Keratinocyte (primary cell): ENCODE results near the gene LRTM1. TPM values are rescaled to one million over a fixed set of nuclear protein-coding genes. Genes with fewer than 3 reads are reported as not detected.

ENCODE experiments used
- DNase-seq: peaks from one replicate; pipeline ENCODE4 v3.0.0-alpha.2; 2011; ENCODE audit warnings: low read depth, missing footprints, low spot score
- FAIRE-seq: peaks from 2 replicates; lab custom pipeline; 2011; peaks lifted over from hg19 to GRCh38; lab: Jason Lieb, UNC
- H2AFZ ChIP-seq: 2 replicates; pipeline ENCODE4 v1.6.0; 2012; ENCODE audit warnings: low read length, control low read depth, inconsistent platforms; ENCODE audit not compliant: control insufficient read depth
- H3K27ac ChIP-seq: 2 replicates; pipeline ENCODE4 v1.5.1; 2011; ENCODE audit warnings: low read length; ENCODE audit not compliant: control insufficient read depth, insufficient read depth
- H3K27me3 ChIP-seq: 3 replicates; pipeline ENCODE4 v1.6.0; 2011; ENCODE audit warnings: low read length; ENCODE audit not compliant: control insufficient read depth, insufficient read depth; ENCODE audit errors: extremely low read depth
- H3K36me3 ChIP-seq, 2 experiments: 2 replicates in 1 of 2; 3 replicates in 1 of 2; pipeline ENCODE4 v1.5.1; 2011; ENCODE audit warnings: low read length in 2 of 2, mild to moderate bottlenecking in 1 of 2; ENCODE audit not compliant: control insufficient read depth in 2 of 2, insufficient read depth in 2 of 2; ENCODE audit errors: extremely low read depth in 1 of 2
- H3K4me1 ChIP-seq: 3 replicates; pipeline ENCODE4 v1.5.1; 2011; ENCODE audit warnings: low read length; ENCODE audit not compliant: control insufficient read depth, insufficient read depth; ENCODE audit errors: extremely low read depth
- H3K4me2 ChIP-seq: 3 replicates; pipeline ENCODE4 v1.6.0; 2011; ENCODE audit warnings: low read depth, low read length; ENCODE audit not compliant: control insufficient read depth, insufficient read depth; ENCODE audit errors: extremely low read depth
- H3K4me3 ChIP-seq, 3 experiments: fragments of 200-600 bp in 1 of 3; sonication (generic) in 1 of 3; 2 replicates in 2 of 3; 3 replicates in 1 of 3; pipeline ENCODE4 v1.5.1; 2011 to 2016; ENCODE audit warnings: low read length in 3 of 3, mild to moderate bottlenecking in 3 of 3, control low read depth in 2 of 3, inconsistent platforms in 1 of 3, low read depth in 1 of 3, mixed read lengths in 1 of 3, mixed run types in 1 of 3, moderate library complexity in 1 of 3; ENCODE audit not compliant: control insufficient read depth in 2 of 3, insufficient read depth in 2 of 3; ENCODE audit errors: extremely low read depth in 1 of 3
- H3K79me2 ChIP-seq: 2 replicates; pipeline ENCODE4 v1.6.0; 2012; ENCODE audit warnings: low read length; ENCODE audit not compliant: control insufficient read depth, insufficient read depth
- H3K9ac ChIP-seq: 3 replicates; pipeline ENCODE4 v1.6.0; 2011; ENCODE audit warnings: low read length; ENCODE audit not compliant: control insufficient read depth, insufficient read depth; ENCODE audit errors: extremely low read depth
- H3K9me1 ChIP-seq: 3 replicates; pipeline ENCODE4 v1.6.0; 2011; ENCODE audit warnings: low read length; ENCODE audit not compliant: control insufficient read depth, insufficient read depth; ENCODE audit errors: extremely low read depth
- H3K9me3 ChIP-seq: 2 replicates; pipeline ENCODE4 v1.5.1; 2012; ENCODE audit warnings: low read depth, low read length; ENCODE audit not compliant: control insufficient read depth
- H4K20me1 ChIP-seq: 3 replicates; pipeline ENCODE4 v1.6.0; 2011; ENCODE audit warnings: low read length; ENCODE audit not compliant: control insufficient read depth, insufficient read depth; ENCODE audit errors: extremely low read depth
- CTCF ChIP-seq, 3 experiments: IDR thresholded peaks in 1 of 3; conservative IDR thresholded peaks in 1 of 3; optimal IDR thresholded peaks in 1 of 3; 2 replicates in 2 of 3; 3 replicates in 1 of 3; pipeline versions ENCODE3 to v1.5.1; 2011; ENCODE audit warnings: low read length in 3 of 3, mild to moderate bottlenecking in 3 of 3, moderate library complexity in 2 of 3, control low read depth in 1 of 3, inconsistent platforms in 1 of 3; ENCODE audit not compliant: insufficient read depth in 2 of 3; ENCODE audit errors: extremely low read depth in 1 of 3
- EZH2 ChIP-seq: IDR thresholded peaks from one replicate; pipeline ENCODE4 v1.6.1; 2012; ENCODE audit warnings: inconsistent platforms, mild to moderate bottlenecking, low read length, moderate library complexity
- dilution Hi-C: fragments of 300-500 bp; cut with MboI; formaldehyde crosslinking; loops from one replicate; pipeline ENCODE4 v1.7.0; 2020; ENCODE audit warnings: low sequenced_read_pairs; ENCODE audit not compliant: extremely low pct_ligation_motif_present
- polyA plus RNA-seq, 5 experiments: library from polyadenylated mRNA; depleted of rRNA in 3 of 5; stranded (reverse) in 3 of 5; stranded (forward) in 1 of 5; unstranded in 1 of 5; fragments of >200 nt; gene quantifications; 1 replicate in 1 of 5; 2 replicates in 3 of 5; 3 replicates in 1 of 5; pipeline versions ENCODE4 v1.2.1 to v1.2.3, GENCODE V29; 2011 to 2012; ENCODE audit warnings: missing spikeins in 2 of 5, low read depth in 1 of 5, low replicate concordance in 1 of 5

Gene LRTM1
- polyA plus RNA-seq, 1 donor (not counting 4 experiments of a cell fraction or from before 2014, with no cell fraction given) = not detected

- Histone ChIP-seq H3K9me3 (no peaks in the 10 kb centered on the region), H3K9ac (no peak overlapping the region), H4K20me1 (no peaks in the 10 kb centered on the region), H3K4me2 (no peak overlapping the region), H3K4me1 (peaks cover 10% of the 10 kb centered on the region), H3K27ac (no peak overlapping the region), H2AFZ (no peak overlapping the region), H3K36me3 (no peaks in the 10 kb centered on the region), H3K27me3 (no peaks in the 10 kb centered on the region), H3K4me3 (no peak overlapping the region), H3K9me1 (no peaks in the 10 kb centered on the region), H3K79me2 (no peaks in the 10 kb centered on the region)
- dilution Hi-C loops = no loop called here
- FAIRE-seq (no peak), DNase-seq (no peak)
- TF ChIP-seq EZH2 = no peak
- TF ChIP-seq CTCF (optimal IDR thresholded peaks at IDR 0.05 in 1 of 3, IDR thresholded peaks at IDR 0.05 in 1 of 3, conservative IDR thresholded peaks at IDR 0.05 in 1 of 3; ENCODE audit: extremely low read depth in 1 of 3, insufficient read depth in 2 of 3, low read length in 3 of 3) = no peak
Observed at GRCh38 chr3:54878145-54878544, 49.7 kb downstream of the LRTM1 start.

GRCh38 chr3:54877730-54878129 is 50.1 kb downstream of the LRTM1 start:
- no peaks in the 10 kb centered on the region for H3K9me1 ChIP-seq
- dilution Hi-C loops = no loop called here
- H3K79me2 ChIP-seq = no peaks in the 10 kb centered on the region
- no peak for DNase-seq
- no peak overlapping the region for H3K27ac ChIP-seq
- FAIRE-seq = no peak
- no peak overlapping the region for H3K4me2 ChIP-seq
- no peaks in the 10 kb centered on the region for H4K20me1 ChIP-seq
- peaks cover 6% of the 10 kb centered on the region for H3K4me1 ChIP-seq
- H3K9me3 ChIP-seq = no peaks in the 10 kb centered on the region
- H3K9ac ChIP-seq = no peak overlapping the region
- H3K4me3 ChIP-seq = no peak overlapping the region
- no peaks in the 10 kb centered on the region for H3K27me3 ChIP-seq
- no peaks in the 10 kb centered on the region for H3K36me3 ChIP-seq
- no peak overlapping the region for H2AFZ ChIP-seq
- TF ChIP-seq CTCF (optimal IDR thresholded peaks at IDR 0.05 in 1 of 3, IDR thresholded peaks at IDR 0.05 in 1 of 3, conservative IDR thresholded peaks at IDR 0.05 in 1 of 3; ENCODE audit: extremely low read depth in 1 of 3, insufficient read depth in 2 of 3, low read length in 3 of 3) (no peak), EZH2 (no peak)
